HT1080 (cell line): ENCODE measurements around the gene CEACAM20. TPM values are rescaled to one million over a fixed set of nuclear protein-coding genes. Genes with fewer than 3 reads are reported as not detected.
A peak's percentile ranks its signal among the peaks of the same experiment; 100 is the strongest.
"Not testable (repeated sequence)": the region's sequence is repeated elsewhere in the genome, so short reads cannot be mapped to it uniquely, and the experiment has no call there.

Source experiments
- DNase-seq: peaks from one replicate; pipeline ENCODE4 v3.0.0-alpha.2; 2015; ENCODE audit warnings: low read depth
- total RNA-seq: library from RNA; depleted of rRNA; stranded (reverse); fragments of >200 nt; shearing (Covaris generic); gene quantifications from 2 replicates; pipeline ENCODE4 v1.2.3, GENCODE V29; 2014

The CEACAM20 gene
- total RNA-seq, 1 experiment from 2014 or later = not detected

GRCh38 chr19:44549507-44549906 lies 20.0 kb upstream of the CEACAM20 start:
- no peak for DNase-seq

DNA sequence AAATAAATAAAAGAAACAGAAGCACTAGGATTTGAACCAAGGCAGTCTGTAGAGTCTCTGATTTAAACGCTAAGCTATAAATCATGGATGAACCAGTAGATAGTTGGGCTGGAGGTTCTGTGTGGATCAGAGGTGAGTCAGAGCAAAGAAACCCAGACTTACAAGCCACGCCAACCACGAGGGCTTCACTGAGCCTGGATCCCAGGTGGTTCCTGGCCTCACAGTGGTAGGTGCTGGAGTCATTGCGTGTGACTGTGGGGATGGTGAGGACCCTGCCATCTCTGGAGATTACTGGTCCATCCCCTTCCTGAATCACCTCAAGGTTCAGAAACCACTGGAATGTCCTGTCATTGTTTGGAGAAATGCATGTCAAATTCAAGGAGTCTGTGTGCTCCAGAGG lies 19.3 kb upstream of the CEACAM20 start:
- DNase-seq = peak; percentile 58

DNA sequence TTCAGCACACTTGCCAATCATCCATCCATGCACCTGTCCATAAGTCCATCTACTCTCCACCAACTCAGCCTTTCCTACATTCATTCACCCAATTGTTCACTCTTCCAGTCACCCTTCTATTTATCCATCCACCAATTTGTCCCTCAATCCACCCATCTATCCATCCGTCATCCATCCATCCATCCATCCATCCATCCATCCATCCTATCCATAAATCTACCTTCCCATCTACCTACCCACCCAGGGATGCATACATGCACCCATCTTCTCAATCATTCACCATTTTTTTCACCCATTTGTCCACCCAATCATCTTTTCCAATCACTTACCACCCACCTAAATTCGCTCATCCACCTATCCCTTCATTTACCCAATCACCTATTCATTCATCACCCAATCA lies 14.6 kb upstream of the CEACAM20 start:
- DNase-seq = no peak

GRCh38 chr19:44542671-44543070 lies 13.2 kb upstream of the CEACAM20 start:
- no peak for DNase-seq

- DNase-seq = no peak
Measured at GRCh38 chr19:44540736-44541135, 11.3 kb upstream of the CEACAM20 start.

- no peak for DNase-seq
Measured at GRCh38 chr19:44539991-44540390, 10.5 kb upstream of the CEACAM20 start.

DNA sequence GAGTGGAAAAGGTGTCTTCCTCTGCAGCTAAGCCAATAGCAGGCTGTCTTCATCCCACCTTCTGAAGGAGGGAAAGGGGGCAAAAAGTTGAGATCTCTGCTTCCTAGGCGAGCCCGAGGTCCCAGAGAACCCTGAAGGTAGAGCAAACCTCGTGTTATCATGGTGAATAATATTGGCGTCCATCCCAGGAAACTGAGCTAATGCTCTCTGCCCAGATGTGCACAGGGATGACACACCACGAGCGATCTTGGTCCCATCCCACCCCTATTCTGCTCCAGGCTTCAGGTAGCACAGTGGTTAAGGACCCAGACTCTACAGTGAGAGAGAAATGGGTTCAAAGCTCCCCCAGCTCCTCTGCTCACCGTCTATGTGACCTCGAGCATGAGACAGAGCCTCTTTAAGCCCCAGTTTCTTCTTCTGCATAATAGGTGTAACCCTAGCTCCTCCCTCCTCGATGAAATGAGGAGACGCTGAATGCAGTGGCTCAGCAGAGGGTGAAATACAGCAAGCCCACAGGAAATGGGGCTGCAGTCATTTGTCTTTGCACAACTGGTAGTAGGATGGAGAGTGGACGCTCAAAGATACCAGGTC lies 9.9 kb upstream of the CEACAM20 start:
- DNase-seq = no peak

DNA sequence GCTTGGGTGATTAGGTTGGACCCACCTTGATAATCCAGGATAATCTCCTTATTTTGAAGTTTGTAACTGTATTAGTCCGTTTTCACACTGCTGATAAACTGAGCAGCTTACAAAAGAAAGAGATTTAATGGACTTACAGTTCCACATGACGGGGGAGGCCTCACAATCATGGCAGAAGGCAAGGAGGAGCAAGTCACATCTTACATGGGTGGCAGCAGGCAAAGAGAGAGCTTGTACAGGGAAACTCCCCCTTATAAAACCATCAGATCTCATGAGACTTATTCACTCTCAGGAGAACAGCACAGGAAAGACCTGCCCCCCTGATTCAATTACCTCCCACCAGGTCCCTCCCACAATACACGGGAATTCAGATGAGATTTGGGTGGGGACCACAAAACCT lies 5.9 kb upstream of the CEACAM20 start:
- not testable (repeated sequence) for DNase-seq

DNA sequence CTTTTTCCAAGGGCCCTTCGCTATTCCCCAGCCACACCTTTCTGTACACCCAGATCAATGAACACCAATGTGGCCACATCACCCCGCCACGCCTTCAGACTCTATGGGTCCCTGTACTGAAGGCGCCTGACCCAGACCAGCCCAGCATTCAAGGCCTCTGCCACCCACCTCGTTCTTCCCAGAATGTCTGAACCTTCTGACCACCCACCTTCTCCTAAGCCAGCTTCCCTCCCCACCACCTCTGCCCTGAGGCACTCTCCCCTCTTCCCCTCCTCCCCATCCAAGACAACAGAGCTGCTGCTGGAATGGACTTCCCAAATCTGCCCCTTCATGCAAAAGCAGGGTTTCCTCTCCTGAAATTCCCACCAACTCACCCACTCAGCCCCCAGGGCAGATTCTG lies 3.3 kb upstream of the CEACAM20 start:
- no peak for DNase-seq

DNA sequence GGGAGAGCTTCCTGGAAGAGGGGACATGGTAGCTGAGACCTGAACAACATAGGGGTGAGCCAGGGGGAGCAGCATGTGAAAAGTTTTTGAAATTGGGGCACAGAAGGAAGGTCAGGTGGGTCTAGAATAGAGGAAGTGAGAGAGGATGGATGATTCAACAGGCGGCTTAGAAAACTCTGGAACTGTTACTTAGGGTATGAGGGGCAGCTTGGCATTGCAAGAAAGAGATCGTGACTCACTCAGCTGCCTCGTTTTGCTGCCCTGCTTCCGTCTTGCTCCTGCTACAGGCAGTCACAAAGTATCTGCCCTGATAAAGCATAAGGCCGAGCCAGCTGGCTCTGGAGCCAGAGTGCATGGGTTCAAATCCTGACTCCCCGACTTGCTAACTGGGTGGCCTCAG lies 1.3 kb upstream of the CEACAM20 start:
- DNase-seq = peak; percentile 74

GRCh38 chr19:44527554-44527953 lies 1.9 kb downstream of the CEACAM20 start:
- DNase-seq = no peak

DNA sequence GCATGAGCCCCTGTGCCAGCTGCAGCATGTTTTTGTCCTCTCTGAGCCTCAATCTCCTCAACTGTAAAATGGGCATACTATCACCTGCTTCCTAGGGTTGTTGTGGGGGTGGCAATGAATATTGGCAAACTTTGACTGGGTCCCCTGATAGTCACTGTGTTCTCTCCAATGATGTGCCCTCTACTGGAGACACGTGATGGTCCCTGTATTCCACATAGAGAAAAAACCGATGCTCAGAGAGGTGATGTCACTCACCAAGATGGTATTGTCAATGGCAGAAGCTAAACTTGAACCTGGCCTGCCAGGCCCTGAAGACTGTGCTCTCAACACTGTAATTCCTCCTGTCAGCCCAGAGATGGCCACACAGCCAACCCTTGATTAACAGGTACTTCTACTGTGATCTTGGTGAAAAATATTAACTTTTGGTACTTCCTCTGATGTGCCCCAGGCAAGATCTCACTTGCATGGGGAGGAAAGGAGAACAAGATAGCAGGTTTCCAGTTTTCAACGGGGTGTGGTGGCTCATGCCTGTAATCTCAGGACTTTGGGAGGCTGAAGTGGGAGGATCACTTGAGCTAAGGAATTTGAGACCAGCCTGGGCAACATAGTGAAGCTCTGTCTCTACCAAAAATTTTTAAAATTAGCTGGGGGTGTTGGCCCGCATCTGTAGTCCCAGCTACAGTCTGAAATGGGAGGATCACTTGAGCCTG lies 3.6 kb downstream of the CEACAM20 start:
- DNase-seq = no peak

GRCh38 chr19:44521370-44521769 lies 8.1 kb downstream of the CEACAM20 start:
- DNase-seq = no peak

DNA sequence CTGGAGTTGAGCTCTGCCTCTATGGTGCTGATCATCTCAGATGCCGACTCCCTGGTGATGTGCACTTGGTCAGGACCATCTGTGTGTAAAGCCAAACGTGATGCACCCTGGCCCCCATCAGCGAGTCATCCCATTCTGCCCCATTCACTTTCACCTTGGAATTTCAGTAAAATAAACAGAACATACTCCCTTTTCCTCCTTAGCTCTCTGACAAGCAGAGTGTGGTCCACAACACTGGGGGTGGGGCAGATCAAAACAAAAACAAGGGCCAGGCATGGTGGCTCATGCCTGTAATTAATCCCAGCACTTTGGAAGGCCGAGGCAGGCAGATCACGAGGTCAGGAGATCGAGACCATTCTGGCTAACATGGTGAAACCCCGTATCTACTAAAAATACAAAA lies 12.3 kb downstream of the CEACAM20 start:
- DNase-seq = no peak

- DNase-seq = no peak
Measured at GRCh38 chr19:44515907-44516306, 13.6 kb downstream of the CEACAM20 start.

- DNase-seq = no peak
Measured at GRCh38 chr19:44515031-44515430, 14.4 kb downstream of the CEACAM20 start.

GRCh38 chr19:44512326-44513298 lies 16.9 kb downstream of the CEACAM20 start:
- peak; percentile 37 for DNase-seq

DNA sequence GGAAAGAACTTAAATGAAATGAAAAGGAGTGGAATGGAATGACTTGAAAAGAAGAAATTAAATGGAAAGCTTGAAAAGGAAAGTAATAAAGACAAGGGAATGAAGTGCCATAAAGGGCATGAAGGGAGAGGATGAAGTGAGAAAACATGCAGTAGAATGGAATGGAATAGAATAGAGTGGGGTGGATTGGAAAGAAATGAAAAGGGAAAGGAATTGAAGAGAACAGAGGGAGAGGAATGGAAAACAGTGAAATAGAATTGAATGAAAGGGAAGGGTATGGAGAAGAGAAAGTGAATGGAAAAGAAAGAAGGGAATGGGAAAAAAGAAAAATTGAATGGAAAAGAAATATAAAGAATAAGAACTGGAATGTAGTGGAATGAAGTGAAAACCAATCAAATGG lies 20.0 kb downstream of the CEACAM20 start:
- DNase-seq = no peak

DNA sequence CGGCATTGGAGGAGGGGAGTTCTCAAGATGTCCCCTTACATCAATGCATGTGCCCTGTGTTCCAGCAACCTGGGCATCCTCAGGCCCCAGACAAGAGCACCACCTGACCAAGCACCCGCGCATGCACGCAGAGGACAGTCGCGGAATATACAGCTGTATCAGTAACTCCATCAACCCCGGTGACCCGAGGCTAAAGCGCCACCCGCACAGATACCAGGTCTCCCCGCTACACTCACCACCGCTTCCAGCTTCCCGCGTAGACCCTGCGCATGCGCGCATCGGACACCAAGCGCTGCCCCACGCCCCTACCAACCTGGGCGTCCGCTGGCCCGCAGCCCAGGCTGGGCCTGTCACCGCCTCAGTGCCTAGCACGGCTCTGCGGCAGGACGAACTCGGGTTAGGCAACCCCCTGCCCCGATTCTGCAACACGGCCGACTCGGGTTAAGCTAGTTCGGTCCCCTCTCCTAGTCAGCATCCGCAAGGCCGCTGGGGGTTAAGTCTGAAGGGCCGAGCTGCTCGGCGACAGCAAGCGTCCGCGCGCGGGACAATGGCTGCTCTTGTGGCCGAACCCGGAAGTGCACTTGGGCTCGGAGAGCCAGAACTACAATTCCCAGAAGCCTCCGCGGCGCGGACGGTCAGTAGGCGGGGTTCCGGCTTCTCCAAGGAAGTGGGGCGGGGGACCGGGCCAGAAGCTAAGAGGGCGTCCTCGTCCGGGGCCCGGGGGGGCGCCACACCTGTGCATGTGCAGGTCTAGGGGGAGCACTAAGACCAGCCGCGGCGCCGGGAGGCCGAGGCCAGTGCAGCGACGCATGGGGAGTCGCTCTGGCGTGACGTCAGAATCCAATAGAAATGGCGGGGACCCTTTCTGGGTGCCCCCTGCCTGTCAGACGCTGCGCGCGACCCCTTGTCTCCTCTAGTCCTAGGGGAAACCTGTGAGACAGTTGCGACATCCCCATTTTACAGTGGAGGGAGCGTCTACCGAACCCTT lies 29.2 kb downstream of the CEACAM20 start, which contains the start of gene ZNF180:
Gene ZNF180, minus strand, starts transcription at position 561 of the 988 bp plus-strand sequence. CDS start 3,188 bp downstream, outside the sequence.
- DNase-seq = peak; percentile 93

- no peak for DNase-seq
Measured at GRCh38 chr19:44499559-44499958, 29.9 kb downstream of the CEACAM20 start.

- DNase-seq = no peak
Measured at GRCh38 chr19:44498988-44499387, 30.5 kb downstream of the CEACAM20 start.
